Measurements from ENCODE around the gene MPPE1.
A peak's percentile ranks its signal among the peaks of the same experiment; 100 is the strongest.
"Not testable (repeated sequence)": the region's sequence is repeated elsewhere in the genome, so short reads cannot be mapped to it uniquely, and the experiment has no call there.

Gene MPPE1

GRCh38 chr18:11882636-11883035 lies 25.5 kb downstream of the MPPE1 start:
- no peak for DNase-seq

- no peak for DNase-seq
These were observed 27.4 kb downstream of the MPPE1 start for GRCh38 chr18:11880586-11881304.

DNA sequence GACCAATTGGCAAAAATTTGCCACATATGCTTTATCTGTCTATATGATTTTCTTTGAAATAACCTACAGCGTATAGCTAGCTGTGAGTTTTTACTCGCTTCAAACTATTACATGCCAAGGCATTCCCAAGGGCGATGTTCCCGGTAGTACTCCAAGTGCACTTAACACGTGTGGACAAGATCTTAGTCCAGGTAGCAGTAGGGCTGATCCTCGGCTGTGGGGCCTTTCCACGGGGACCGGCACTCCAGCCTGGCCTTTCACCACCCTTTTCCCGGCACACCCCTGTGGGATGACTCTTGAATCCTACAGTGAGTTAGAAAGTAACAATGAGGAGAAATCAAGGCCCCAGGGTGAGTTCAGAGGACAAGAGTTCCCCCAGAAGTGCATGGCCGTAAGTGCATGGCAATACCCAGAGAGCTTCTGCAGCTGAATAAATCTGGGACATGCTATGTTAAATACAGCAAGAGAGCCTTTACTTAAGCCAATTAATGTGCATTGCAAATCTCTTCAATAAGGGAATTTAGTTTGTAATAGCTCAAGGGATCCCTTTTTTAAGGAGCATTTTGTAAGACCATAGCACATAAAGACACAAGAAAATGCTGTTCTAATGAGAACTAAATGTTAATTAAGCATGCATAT lies 30.5 kb downstream of the MPPE1 start:
- DNase-seq: no peak

DNA sequence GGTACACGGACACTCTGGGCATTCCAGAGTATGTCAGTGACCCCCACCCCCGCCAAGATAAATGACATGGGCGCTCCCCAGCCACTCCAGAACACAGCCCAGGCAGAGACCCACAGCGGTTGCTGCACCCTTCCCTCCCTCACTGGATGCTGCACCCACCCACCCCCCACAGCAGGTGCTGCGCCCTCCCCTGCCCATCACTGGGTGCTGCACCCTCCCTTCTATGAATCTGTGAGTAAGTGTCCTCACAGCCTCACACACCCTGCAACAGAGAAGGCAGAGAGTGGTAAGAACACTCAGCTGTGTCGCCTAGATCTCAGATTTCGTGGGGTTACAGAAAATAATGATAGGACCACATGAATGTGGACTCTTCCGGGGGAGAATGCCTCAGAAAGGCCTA lies 33.4 kb downstream of the MPPE1 start:
- no peak for DNase-seq

GRCh38 chr18:11873670-11874340 lies 34.3 kb downstream of the MPPE1 start:
- DNase-seq: no peak

DNA sequence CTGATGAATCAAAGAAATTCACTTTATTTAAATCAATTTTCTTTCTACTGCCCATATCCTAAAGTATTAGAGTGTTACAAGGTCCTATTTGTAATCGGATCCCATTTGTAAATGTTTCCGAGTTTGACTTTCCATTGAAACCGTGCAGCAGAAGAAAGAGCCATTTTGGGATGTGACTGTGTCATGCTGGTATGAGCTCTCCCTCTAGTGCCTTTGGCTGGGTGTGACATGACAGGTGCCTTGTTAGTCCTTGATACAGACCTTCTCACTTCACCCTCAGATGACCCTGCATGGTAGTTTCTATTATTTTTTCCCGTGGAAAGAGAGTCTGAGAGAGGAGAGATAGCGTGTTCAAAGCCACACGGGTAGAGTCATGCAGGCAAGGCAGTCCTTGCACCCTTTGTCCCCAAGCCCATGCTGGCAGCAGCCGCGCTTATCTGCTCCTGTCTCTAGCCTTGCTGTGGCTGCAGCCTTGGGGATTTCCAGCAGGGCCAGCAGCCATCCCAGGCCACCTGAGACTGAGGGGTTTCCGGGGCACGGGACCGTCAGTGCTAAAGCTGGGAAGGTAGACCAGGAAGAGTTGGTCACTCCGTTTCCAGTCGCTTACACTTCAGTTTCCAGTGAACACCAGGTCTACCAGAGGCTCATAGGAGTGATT lies 35.5 kb downstream of the MPPE1 start:
- no peak for DNase-seq

- DNase-seq: no peak
These were observed 36.6 kb downstream of the MPPE1 start for GRCh38 chr18:11871501-11871900.

DNA sequence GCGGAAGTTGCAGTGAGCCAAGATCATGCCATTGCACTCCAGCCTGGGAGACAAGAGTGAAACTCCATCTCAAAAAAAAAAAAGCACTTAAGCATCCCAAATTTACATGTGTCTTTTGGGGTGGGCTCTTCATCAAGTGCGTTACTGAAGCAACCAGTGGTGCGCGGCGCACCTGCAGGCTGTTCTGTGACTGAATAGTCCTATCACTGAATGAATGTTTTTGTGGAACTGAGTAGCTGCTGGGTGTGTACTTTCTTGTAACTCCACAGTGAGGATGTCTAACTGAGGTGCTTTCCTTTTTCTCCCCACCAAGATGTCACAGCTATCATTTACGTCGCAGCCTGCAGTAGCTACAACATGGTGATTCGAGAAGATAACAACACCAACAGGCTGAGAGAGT lies 39.9 kb downstream of the MPPE1 start:
- DNase-seq: no peak

- no peak for DNase-seq
These were observed 41.4 kb downstream of the MPPE1 start for GRCh38 chr18:11866764-11867163.

- DNase-seq: no peak
These were observed 41.8 kb downstream of the MPPE1 start for GRCh38 chr18:11866329-11866728.

DNA sequence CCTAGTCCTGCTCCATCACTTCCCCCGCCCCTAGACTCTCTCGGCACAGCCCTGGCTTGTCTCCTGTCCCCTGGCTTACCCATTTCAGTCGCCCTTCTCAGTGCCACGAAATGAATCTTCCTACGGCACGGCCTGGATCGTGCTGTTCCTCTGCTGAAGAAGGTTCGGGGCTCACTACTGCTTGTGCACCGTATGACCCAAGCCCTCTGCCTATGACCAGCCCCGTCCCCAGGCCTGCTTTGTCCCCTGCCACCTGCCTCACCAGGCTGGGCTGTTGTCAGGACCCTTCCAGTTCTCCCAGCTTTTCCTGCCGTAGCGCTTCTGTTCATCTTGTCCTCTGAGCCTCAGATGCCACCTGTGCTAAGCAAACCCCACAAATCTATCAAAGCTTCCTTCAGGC lies 43.0 kb downstream of the MPPE1 start:
- no peak for DNase-seq

DNA sequence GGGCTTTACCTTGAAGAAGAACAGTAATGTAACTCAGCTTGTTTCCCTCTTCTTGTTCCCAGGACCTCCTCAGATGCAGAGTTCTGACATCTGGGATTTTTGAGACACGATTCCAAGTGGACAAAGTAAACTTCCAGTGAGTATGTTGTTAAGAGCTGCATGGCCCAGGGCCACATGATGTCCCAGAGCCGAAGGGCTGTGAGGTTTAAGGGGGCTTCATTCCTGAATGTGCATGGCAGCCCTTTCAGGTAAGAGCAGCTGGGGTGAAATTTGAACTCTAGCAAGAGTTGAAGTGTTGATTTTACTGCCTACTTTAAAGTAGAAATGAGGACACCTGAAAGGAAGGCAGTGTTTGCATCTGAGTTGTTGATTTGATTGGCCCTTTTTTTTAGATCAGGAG lies 43.6 kb downstream of the MPPE1 start:
- no peak for DNase-seq

DNA sequence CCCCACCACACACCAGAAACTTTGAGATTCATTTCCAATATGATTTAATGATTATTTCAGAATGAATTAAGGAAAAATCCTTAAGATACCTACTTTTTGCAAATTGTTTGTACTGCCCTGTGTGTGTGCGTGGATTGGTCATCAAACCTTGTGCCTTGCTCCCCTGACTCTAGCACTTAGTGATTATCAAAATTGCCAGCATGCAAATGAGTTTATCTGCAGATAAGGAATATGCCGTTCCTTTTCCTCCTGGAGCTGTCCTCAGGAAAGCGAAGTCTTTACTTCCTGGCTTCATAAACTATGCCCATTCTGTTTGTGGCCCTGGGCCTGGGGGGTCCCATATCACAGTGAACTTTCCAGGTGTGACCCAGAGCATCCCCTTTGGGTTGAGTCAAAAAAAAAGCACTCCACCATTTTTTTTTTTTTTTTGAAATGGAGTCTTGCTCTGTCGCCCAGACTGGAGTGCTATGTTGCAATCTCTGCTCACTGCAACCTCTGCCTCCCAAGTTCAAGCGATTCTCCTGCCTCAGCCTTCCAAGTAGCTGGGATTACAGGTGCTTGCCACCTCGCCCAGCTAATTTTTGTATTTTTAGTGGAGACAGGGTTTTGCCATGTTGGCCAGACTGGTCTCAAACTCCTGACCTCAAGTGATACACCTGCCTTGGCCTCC lies 45.5 kb downstream of the MPPE1 start:
- no peak for DNase-seq

GRCh38 chr18:11861583-11862288 lies 46.4 kb downstream of the MPPE1 start:
- DNase-seq: no peak

DNA sequence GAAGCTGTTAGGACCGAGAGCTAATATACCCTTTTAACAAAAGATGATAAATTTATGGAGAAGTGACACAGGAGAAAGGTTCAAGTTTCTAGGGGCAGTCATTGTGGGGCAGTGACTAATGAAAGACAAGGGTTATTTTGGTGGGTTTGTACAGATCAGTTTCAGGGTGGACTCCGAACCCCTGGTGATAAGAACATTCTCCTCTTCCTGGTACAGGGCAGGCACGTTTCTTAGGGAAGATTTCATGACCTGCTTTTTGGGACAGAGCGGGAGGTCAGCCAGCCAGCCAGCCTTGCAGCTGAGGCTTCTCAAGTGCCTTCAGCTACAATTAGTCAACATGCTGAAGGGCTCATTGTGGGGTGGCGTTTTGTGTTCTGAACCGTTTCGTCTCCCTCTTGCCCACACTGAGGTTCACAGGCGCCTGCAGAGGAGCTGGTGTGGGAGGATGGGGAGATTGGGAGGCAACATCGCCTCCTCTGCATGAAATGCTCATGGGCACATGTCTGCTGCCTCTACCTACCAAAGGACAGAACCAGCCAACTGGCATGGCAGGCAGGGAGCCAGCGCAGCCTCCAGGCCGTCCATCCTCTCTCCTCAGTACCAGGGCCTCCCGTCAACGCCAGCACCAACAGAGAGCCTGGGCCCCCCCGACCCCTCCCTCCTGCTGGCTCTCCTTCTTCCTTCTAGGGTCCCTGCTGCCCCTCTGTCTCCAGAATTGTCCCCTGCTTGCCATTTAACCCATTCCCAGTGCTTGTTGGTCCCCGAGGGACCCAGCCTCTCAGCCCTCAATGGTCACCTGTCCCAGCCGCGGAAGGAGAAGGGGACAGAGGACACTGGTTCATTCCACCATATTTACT lies 47.3 kb downstream of the MPPE1 start:
- DNase-seq: no peak

GRCh38 chr18:11859903-11860407 lies 48.2 kb downstream of the MPPE1 start:
- no peak for DNase-seq

DNA sequence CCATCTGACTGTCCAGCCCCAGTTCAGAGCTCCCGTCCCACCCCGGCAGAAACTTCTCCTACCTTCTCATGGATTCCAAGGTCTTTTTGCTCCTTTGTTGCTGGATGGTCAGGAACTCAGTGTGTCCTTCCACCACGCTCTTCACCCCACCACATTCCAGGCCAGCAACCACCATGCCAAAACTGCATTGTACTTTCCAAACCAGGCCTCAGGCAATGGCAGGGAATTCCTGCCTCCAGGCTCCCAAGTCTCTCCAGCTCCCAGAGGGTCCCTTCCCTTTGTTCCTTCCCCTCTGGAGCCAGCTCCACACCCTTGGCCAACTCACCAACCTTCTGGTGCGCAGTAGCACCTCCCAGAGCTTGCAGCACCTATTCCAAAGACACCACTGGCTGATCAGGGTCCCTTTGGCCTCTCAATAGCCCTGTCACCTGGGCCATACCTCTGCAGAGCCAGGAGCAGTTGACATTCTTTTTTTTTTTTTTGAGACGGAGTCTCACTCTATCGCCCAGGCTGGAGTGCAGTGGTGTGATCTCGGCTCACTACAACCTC lies 48.8 kb downstream of the MPPE1 start:
- DNase-seq: no peak

DNA sequence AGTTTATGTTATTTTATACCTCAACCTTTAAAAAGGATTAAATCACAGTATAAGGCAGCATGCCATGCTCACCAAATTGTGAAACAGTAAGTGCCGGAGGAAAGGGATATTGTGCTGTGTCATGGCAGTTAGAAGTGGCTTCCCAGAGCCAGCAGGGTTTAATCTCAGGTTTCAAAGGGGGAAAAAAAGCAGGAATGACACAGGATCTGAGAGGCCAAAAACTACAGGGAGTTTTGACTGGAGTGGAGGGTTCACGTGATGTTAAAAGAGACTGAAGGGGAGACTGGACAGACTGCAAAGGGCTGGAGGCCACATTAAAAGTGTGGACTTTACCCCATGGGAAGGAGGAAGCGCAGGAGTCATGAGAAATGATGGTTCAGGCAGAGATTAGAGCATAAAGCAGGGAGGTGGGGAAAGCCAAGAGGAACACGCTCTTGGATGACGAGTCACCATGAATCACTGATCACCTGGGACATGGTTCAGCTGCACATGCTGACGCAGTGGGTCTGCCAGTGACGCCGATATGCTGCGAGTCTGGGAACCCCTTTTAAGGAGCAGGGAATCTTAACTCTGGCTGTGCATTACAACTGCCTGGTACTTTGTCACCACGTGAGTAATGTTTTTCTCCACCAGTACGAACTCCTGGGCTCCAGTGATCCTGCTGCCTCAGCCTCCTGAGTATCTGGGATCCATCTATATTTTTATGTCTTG lies 50.8 kb downstream of the MPPE1 start:
- no peak for DNase-seq

DNA sequence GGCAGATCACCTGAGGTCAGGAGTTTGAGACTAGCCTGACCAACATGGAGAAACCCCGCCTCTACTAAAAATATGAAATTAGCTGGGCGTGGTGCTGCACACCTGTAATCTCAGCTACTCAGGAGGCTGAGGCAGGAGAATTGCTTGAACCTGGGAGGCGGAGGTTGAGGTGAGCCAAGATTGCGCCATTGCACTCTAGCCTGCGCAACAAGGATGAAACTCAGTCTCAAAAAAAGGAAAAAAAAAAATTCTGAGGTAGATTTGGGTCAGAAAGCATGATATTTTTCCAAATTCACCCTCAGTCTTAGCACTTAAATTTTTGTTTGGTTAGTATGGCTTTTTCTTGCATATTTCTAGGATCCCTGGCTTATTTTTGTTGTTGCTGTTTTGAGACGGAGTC lies 53.6 kb downstream of the MPPE1 start:
- DNase-seq: not testable (repeated sequence)

- peak; percentile 39 for DNase-seq
These were observed 56.2 kb downstream of the MPPE1 start for GRCh38 chr18:11851806-11852337.
